Suprapubic skin (tissue), 4 donors: ENCODE data around the gene CDC42BPA. TPM values are rescaled to one million over a fixed set of nuclear protein-coding genes. Genes with fewer than 3 reads are reported as not detected.

Source experiments
- DNase-seq, 2 donors: peaks; one replicate each; pipeline ENCODE4 v3.0.0-alpha.2; 2019; ENCODE audit warnings: low spot score in 2 of 2
- H3K27ac ChIP-seq: fragments of 200-600 bp; sonication (generic); one replicate; pipeline ENCODE4 v1.5.1; 2019
- H3K27me3 ChIP-seq: fragments of 200-600 bp; sonication (generic); one replicate; pipeline ENCODE4 v1.5.1; 2019
- H3K36me3 ChIP-seq: fragments of 200-600 bp; sonication (generic); one replicate; pipeline ENCODE4 v1.5.1; 2019
- H3K4me1 ChIP-seq: fragments of 200-600 bp; sonication (generic); one replicate; pipeline ENCODE4 v1.5.1; 2019
- H3K4me3 ChIP-seq: fragments of 200-600 bp; sonication (generic); one replicate; pipeline ENCODE4 v1.5.1; 2019; ENCODE audit warnings: mild to moderate bottlenecking
- H3K9me3 ChIP-seq: fragments of 200-600 bp; sonication (generic); one replicate; pipeline ENCODE4 v1.5.1; 2019
- CTCF ChIP-seq, 2 donors: fragments of 200-600 bp in 1 of 2; fragments of 450-650 bp in 1 of 2; sonication (generic) in 1 of 2; IDR thresholded peaks; one replicate each; pipeline ENCODE4 v1.5.1; 2016 to 2019; ENCODE audit warnings: antibody characterized with exemption in 2 of 2, mild to moderate bottlenecking in 1 of 2, moderate library complexity in 1 of 2
- EP300 ChIP-seq: sonication (generic); formaldehyde crosslinking; IDR thresholded peaks from one replicate; pipeline ENCODE4 v1.6.1; 2017; ENCODE audit warnings: antibody characterized with exemption
- POLR2A ChIP-seq, 2 donors: fragments of 450-650 bp; IDR thresholded peaks; one replicate each; pipeline ENCODE4 v1.6.1; 2017; ENCODE audit warnings: antibody characterized with exemption in 2 of 2, mild to moderate bottlenecking in 2 of 2, moderate library complexity in 2 of 2
- POLR2AphosphoS5 ChIP-seq, 3 donors: sonication (generic); formaldehyde crosslinking; IDR thresholded peaks; one replicate each; pipeline ENCODE4 v1.6.1; 2017; ENCODE audit warnings: antibody characterized with exemption in 3 of 3
- WGBS: methylation state at CpG from one replicate; pipeline ENCODE4 v1.1.5; 2018; 5-methylcytosine and 5-hydroxymethylcytosine counted together
- total RNA-seq, 4 donors: library from RNA; depleted of rRNA; stranded (reverse); fragments of >200 nt; gene quantifications; one replicate each; pipeline ENCODE4 v1.1.0, GENCODE V29; 2016

Gene CDC42BPA
- total RNA-seq, 4 donors from 2014 or later, result 12.2 to 54.6 (median 14.9) TPM

DNA sequence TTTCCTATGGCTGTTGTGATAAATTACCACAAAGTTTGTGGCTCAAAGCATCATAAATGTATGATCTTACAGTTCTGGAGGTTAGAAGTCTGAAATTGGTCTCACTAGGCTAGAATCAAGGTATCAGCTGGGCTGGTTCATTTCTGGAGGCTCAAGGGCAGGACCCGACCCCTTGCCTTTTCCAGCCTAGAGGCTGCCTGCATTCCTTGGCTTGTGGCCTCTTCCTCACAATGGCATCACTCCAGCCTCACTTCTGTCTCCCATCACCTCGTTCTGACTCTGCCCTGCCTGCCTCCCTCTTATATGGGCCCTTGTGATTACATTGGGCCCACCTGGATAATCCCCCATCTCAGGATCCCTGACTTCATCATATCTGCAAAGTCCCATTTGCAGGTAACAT lies 370.2 kb downstream of the CDC42BPA start:
- Histone ChIP-seq H3K27me3 (no peaks in the 10 kb centered on the region), H3K4me1 (peaks cover 31% of the 10 kb centered on the region), H3K9me3 (no peaks in the 10 kb centered on the region), H3K36me3 (no peaks in the 10 kb centered on the region), H3K4me3 (no peak overlapping the region), H3K27ac (no peak overlapping the region)
- WGBS, result 97% methylated on average over 2 of the region's 2 CpGs
- DNase-seq, result no peak
- TF ChIP-seq POLR2AphosphoS5 (IDR thresholded peaks at IDR 0.05) (no peak), POLR2A (IDR thresholded peaks at IDR 0.05) (no peak), EP300 (no peak), CTCF (IDR thresholded peaks at IDR 0.05) (no peak)

GRCh38 chr1:226946841-226947240 lies 371.5 kb downstream of the CDC42BPA start:
- Histone ChIP-seq H3K36me3 (no peaks in the 10 kb centered on the region), H3K4me3 (no peak overlapping the region), H3K4me1 (peaks cover 43% of the 10 kb centered on the region), H3K27me3 (no peaks in the 10 kb centered on the region), H3K9me3 (no peaks in the 10 kb centered on the region), H3K27ac (no peak overlapping the region)
- no peak for DNase-seq
- TF ChIP-seq CTCF (IDR thresholded peaks at IDR 0.05) (no peak), EP300 (no peak), POLR2AphosphoS5 (IDR thresholded peaks at IDR 0.05) (no peak), POLR2A (IDR thresholded peaks at IDR 0.05) (no peak)
- 61% methylated on average over 3 of the region's 3 CpGs for WGBS

- Histone ChIP-seq H3K36me3 (no peaks in the 10 kb centered on the region), H3K4me3 (no peak overlapping the region), H3K9me3 (no peaks in the 10 kb centered on the region), H3K27me3 (no peaks in the 10 kb centered on the region), H3K4me1 (peaks cover 49% of the 10 kb centered on the region), H3K27ac (no peak overlapping the region)
- 86% methylated on average over 9 of the region's 9 CpGs for WGBS
- no peak for DNase-seq
- TF ChIP-seq POLR2AphosphoS5 (IDR thresholded peaks at IDR 0.05), result no peak
- TF ChIP-seq EP300, result no peak
Measured at GRCh38 chr1:226946285-226946684, 372.0 kb downstream of the CDC42BPA start.

- 67% methylated on average over 6 of the region's 8 CpGs for WGBS
- H3K4me3 ChIP-seq, result no peak overlapping the region
- H3K27ac ChIP-seq, result no peak overlapping the region
- no peak for DNase-seq
- TF ChIP-seq CTCF (IDR thresholded peaks at IDR 0.05), result no peak
- TF ChIP-seq POLR2A (IDR thresholded peaks at IDR 0.05), result no peak
- no peak for TF ChIP-seq POLR2AphosphoS5 (IDR thresholded peaks at IDR 0.05)
- no peak for TF ChIP-seq EP300
- H3K9me3 ChIP-seq, result no peaks in the 10 kb centered on the region
- H3K36me3 ChIP-seq, result no peaks in the 10 kb centered on the region
- H3K27me3 ChIP-seq, result no peaks in the 10 kb centered on the region
- H3K4me1 ChIP-seq, result peaks cover 53% of the 10 kb centered on the region
Measured at GRCh38 chr1:226945858-226946245, 372.4 kb downstream of the CDC42BPA start.

- no peak for DNase-seq
- Histone ChIP-seq H3K27ac (no peak overlapping the region), H3K36me3 (no peaks in the 10 kb centered on the region), H3K4me1 (peaks cover 58% of the 10 kb centered on the region), H3K4me3 (no peak overlapping the region), H3K27me3 (no peaks in the 10 kb centered on the region), H3K9me3 (no peaks in the 10 kb centered on the region)
- WGBS, result 69% methylated on average over 16 of the region's 19 CpGs
- TF ChIP-seq POLR2A (IDR thresholded peaks at IDR 0.05) (no peak), EP300 (no peak), POLR2AphosphoS5 (IDR thresholded peaks at IDR 0.05) (no peak)
Measured at GRCh38 chr1:226945106-226945857, 373.0 kb downstream of the CDC42BPA start.

DNA sequence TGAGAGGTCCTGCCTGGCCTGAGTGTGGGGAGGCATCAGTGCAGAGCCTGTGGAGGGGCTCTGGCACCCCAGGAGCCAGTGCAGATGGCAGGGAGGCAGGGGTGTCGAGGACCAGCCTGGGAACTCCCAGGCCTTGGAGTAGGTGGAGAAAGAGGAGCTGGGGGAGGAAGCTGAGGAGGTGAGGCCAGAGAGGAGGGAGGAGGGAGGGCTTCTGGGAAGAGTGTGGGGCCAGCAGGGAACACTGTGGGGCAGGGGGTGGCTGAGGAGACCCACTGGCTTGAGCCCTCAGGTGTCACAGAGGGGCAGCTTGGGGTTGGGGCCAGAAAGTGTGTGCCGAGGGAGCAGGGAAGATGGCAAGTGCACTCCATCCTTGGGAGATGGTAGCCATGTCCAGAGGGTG lies 374.4 kb downstream of the CDC42BPA start:
- WGBS, result 98% methylated on average over 2 of the region's 2 CpGs
- no peak overlapping the region for H3K4me3 ChIP-seq
- TF ChIP-seq POLR2AphosphoS5 (IDR thresholded peaks at IDR 0.05) (no peak), CTCF (IDR thresholded peaks at IDR 0.05) (no peak), POLR2A (IDR thresholded peaks at IDR 0.05) (no peak), EP300 (no peak)
- H3K27me3 ChIP-seq, result no peaks in the 10 kb centered on the region
- H3K4me1 ChIP-seq, result peaks cover 58% of the 10 kb centered on the region
- no peaks in the 10 kb centered on the region for H3K36me3 ChIP-seq
- H3K27ac ChIP-seq, result no peak overlapping the region
- DNase-seq, result no peak
- H3K9me3 ChIP-seq, result no peaks in the 10 kb centered on the region
